Measurements from ENCODE around the gene RNFT2.

RNFT2 gene

GRCh38 chr12:116737774-116738657 lies at the start of gene RNFT2, which contains the start of gene SPRING1:
TSS of gene RNFT2 (plus strand) at chr12:116738315. CDS start at chr12:116740498, 2,183 bp downstream.
TSS of gene SPRING1 (minus strand) at chr12:116738069. CDS start at chr12:116737900, 169 bp downstream.
- DNase-seq: peak; percentile 99

GRCh38 chr12:116689521-116689920 lies 48.6 kb upstream of the RNFT2 start:
- DNase-seq: no peak

- DNase-seq: no peak
These were observed 48.0 kb upstream of the RNFT2 start for GRCh38 chr12:116689979-116690744.

GRCh38 chr12:116691205-116691604 lies 46.9 kb upstream of the RNFT2 start:
- DNase-seq: no peak

GRCh38 chr12:116691636-116692035 lies 46.5 kb upstream of the RNFT2 start:
- DNase-seq: no peak

GRCh38 chr12:116692605-116693004 lies 45.5 kb upstream of the RNFT2 start:
- DNase-seq: no peak

- peak; percentile 52 for DNase-seq
These were observed 44.6 kb upstream of the RNFT2 start for GRCh38 chr12:116693286-116694227.

GRCh38 chr12:116694653-116695463 lies 43.3 kb upstream of the RNFT2 start:
- no peak for DNase-seq

GRCh38 chr12:116695464-116695725 lies 42.7 kb upstream of the RNFT2 start:
- DNase-seq: no peak

- DNase-seq: peak; percentile 68
These were observed 40.8 kb upstream of the RNFT2 start for GRCh38 chr12:116697305-116697704.

GRCh38 chr12:116697716-116698115 lies 40.4 kb upstream of the RNFT2 start:
- no peak for DNase-seq

- no peak for DNase-seq
These were observed 40.0 kb upstream of the RNFT2 start for GRCh38 chr12:116698116-116698515.

GRCh38 chr12:116698554-116699075 lies 39.5 kb upstream of the RNFT2 start:
- DNase-seq: no peak

GRCh38 chr12:116700066-116700465 lies 38.0 kb upstream of the RNFT2 start:
- DNase-seq: no peak

GRCh38 chr12:116701432-116701831 lies 36.7 kb upstream of the RNFT2 start:
- no peak for DNase-seq

- DNase-seq: peak; percentile 87
These were observed 34.8 kb upstream of the RNFT2 start for GRCh38 chr12:116703214-116703795.

- peak; percentile 84 for DNase-seq
These were observed 30.4 kb upstream of the RNFT2 start for GRCh38 chr12:116707751-116708150.

- DNase-seq: peak; percentile 84
These were observed 29.0 kb upstream of the RNFT2 start for GRCh38 chr12:116708826-116709756.

GRCh38 chr12:116709768-116710167 lies 28.3 kb upstream of the RNFT2 start:
- DNase-seq: no peak

Data from RPMI8226 (cell line).